SU-DHL-6 (cell line): ENCODE data around the gene KISS1R.
"Not testable (repeated sequence)": the region's sequence is repeated elsewhere in the genome, so short reads cannot be mapped to it uniquely, and the experiment has no call there.

Source experiments
- H2AFZ ChIP-seq: fragments of 200-600 bp; sonication (generic); 2 replicates; pipeline ENCODE4 v1.6.1; 2014; ENCODE audit warnings: low read depth, mild to moderate bottlenecking, moderate library complexity, mixed read lengths, antibody characterized with exemption, low read length; ENCODE audit not compliant: severe bottlenecking
- H3F3A ChIP-seq: fragments of 200-600 bp; shearing (Covaris generic); 2 replicates; pipeline ENCODE4 v1.6.0; 2016; ENCODE audit warnings: antibody characterized with exemption, mild to moderate bottlenecking; ENCODE audit not compliant: insufficient read depth
- H3K27ac ChIP-seq: fragments of 200-600 bp; sonication (generic); 2 replicates; pipeline ENCODE4 v1.5.1; 2016; ENCODE audit warnings: low read depth, mild to moderate bottlenecking, low read length, moderate library complexity, mixed read lengths
- H3K27me3 ChIP-seq: fragments of 200-600 bp; sonication (generic), shearing (Covaris generic); 2 replicates; pipeline ENCODE4 v1.6.0; 2014; ENCODE audit warnings: mild to moderate bottlenecking, low read length
- H3K36me3 ChIP-seq: fragments of 200-600 bp; sonication (generic); 2 replicates; pipeline ENCODE4 v1.6.1; 2014; ENCODE audit warnings: mild to moderate bottlenecking, low read length, mixed read lengths
- H3K4me2 ChIP-seq: fragments of 300-600, 200-600 bp; shearing (Covaris generic), sonication (generic); 2 replicates; pipeline ENCODE4 v1.6.0; 2014; ENCODE audit warnings: low read length, low read depth, mild to moderate bottlenecking; ENCODE audit not compliant: poor library complexity, severe bottlenecking
- H3K4me3 ChIP-seq: fragments of 200-600 bp; sonication (generic); 2 replicates; pipeline ENCODE4 v1.5.1; 2014; ENCODE audit warnings: antibody characterized with exemption, low read length, mild to moderate bottlenecking, mixed read lengths; ENCODE audit not compliant: insufficient read depth, poor library complexity, severe bottlenecking
- H3K79me2 ChIP-seq: fragments of 200-600 bp; sonication (generic); 2 replicates; pipeline ENCODE4 v1.6.1; 2014; ENCODE audit warnings: mild to moderate bottlenecking, low read length, moderate library complexity; ENCODE audit not compliant: insufficient read depth
- H3K9ac ChIP-seq: fragments of 200-600 bp; sonication (generic); 2 replicates; pipeline ENCODE4 v1.7.0; 2014; ENCODE audit warnings: mild to moderate bottlenecking, low read length
- H3K9me2 ChIP-seq: fragments of 200-600 bp; sonication (generic); replicated peaks from 2 replicates; pipeline ENCODE4 v1.6.1; 2014; ENCODE audit warnings: low read length; ENCODE audit not compliant: insufficient read depth
- H3K9me3 ChIP-seq: fragments of 200-600 bp; sonication (generic); 2 replicates; pipeline ENCODE4 v1.6.1; 2014; ENCODE audit warnings: low read length, mixed read lengths; ENCODE audit not compliant: insufficient read depth
- H4K20me1 ChIP-seq: fragments of 200-600 bp; sonication (generic); 2 replicates; pipeline ENCODE4 v1.6.1; 2014; ENCODE audit warnings: low read depth, mild to moderate bottlenecking, antibody characterized with exemption, low read length, moderate library complexity, mixed read lengths
- EZH2phosphoT487 ChIP-seq: fragments of 200-600 bp; sonication (generic), shearing (Covaris generic); conservative IDR thresholded peaks from 2 replicates; pipeline ENCODE4 v1.6.1; 2018; ENCODE audit warnings: mild to moderate bottlenecking, antibody characterized with exemption, low read length, moderate library complexity, mixed read lengths
- TF ChIP-seq, protein P1 (sequence below): fragments of 200-600 bp; sonication (generic); IDR thresholded peaks from one replicate; pipeline ENCODE4 v1.5.1; 2017; ENCODE audit warnings: antibody characterized with exemption, mild to moderate bottlenecking, low read length, moderate library complexity; ENCODE audit not compliant: insufficient read depth, poor library complexity, severe bottlenecking

The KISS1R gene

DNA sequence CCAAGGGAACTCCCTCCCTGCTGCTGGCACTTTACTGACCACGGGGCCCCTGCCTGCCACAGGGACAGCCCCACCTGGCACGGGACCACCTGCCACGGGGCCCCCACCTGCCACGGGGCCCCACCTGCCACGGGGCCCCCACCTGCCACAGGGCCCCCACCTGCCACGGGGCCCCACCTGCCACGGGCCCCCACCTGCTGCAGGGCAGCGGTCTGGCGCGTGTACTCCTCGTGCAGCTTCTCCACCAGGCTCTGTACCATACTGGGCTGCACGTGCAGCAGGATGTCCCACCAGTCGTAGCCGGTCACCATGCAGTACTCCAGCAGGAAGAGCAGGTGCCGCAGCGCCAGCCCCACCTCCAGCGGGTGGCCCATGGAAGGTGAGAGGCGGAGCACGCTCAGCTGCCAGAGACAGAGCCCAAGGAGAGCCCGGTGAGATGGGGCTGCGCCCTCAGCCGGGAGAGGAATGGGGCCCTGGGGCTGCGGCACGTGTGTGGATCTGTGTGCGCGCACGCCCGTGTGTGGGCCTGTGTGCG, 40.3 kb upstream of the KISS1R start:
- H3K27me3 ChIP-seq, result no peaks in the 10 kb centered on the region
- H3K9me3 ChIP-seq, result no peaks in the 10 kb centered on the region
- H3K4me2 ChIP-seq, result no peak overlapping the region
- no peaks in the 10 kb centered on the region for H3K9me2 ChIP-seq
- no peaks in the 10 kb centered on the region for H3F3A ChIP-seq
- no peak overlapping the region for H3K27ac ChIP-seq
- no peak overlapping the region for H3K4me3 ChIP-seq
- no peak overlapping the region for H3K9ac ChIP-seq
- H2AFZ ChIP-seq, result no peak overlapping the region
- H4K20me1 ChIP-seq, result no peaks in the 10 kb centered on the region
- H3K36me3 ChIP-seq, result no peaks in the 10 kb centered on the region
- no peaks in the 10 kb centered on the region for H3K79me2 ChIP-seq
- TF ChIP-seq EZH2phosphoT487, result no peak

DNA sequence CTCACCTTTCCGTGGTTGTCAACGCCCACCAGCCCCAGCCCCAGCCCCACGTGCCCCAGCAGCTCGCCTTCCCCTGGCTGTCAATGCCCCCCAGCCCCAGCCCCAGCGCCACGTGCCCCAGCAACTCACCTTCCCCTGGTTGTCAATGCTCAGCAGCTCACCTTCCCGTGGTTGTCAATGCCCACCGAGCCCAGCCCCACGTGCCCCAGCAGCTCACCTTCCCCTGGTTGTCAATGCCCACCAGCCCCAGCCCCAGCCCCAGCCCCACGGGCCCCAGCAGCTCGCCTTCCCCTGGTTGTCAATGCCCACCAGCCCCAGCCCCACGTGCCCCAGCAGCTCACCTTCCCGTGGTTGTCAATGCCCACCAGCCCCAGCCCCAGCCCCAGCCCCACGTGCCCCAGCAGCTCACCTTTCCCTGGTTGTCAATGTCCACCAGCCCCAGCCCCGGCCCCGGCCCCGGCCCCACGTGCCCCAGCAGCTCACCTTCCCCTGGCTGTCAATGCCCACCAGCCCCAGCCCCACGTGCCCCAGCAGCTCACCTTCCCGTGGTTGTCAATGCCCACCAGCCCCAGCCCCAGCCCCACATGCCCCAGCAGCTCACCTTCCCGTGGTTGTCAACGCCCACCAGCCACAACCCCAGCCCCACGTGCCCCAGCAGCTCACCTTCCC, 39.0 kb upstream of the KISS1R start:
- not testable (repeated sequence) for H3K36me3 ChIP-seq, H3K4me2 ChIP-seq, H4K20me1 ChIP-seq, H3F3A ChIP-seq, H2AFZ ChIP-seq, H3K79me2 ChIP-seq, H3K27me3 ChIP-seq, H3K9me2 ChIP-seq, H3K4me3 ChIP-seq, H3K9ac ChIP-seq, H3K9me3 ChIP-seq, H3K27ac ChIP-seq

DNA sequence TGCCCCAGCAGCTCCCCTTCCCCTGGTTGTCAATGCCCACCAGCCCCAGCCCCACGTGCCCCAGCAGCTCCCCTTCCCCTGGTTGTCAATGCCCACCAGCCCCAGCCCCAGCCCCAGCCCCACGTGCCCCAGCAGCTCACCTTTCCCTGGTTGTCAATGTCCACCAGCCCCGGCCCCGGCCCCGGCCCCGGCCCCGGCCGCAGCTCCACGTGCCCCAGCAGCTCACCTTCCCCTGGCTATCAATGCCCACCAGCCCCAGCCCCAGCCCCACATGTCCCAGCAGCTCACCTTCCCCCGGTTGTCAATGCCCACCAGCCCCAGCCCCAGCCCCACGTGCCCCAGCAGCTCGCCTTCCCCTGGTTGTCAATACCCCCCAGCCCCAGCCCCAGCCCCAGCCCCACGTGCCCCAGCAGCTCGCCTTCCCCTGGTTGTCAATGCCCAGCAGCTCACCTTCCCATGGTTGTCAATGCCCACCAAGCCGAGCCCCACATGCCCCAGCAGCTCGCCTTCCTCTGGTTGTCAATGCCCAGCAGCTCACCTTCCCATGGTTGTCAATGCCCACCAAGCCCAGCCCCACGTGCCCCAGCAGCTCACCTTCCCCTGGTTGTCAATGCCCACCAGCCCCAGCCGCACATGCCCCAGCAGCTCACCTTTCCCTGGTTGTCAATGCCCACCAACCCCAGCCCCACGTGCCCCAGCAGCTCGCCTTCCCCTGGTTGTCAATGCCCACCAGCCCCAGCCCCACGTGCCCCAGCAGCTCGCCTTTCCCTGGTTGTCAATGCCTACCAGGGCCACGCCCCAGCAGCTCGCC, 38.2 kb upstream of the KISS1R start:
- H3F3A ChIP-seq, H3K9ac ChIP-seq, H3K27ac ChIP-seq, H3K9me2 ChIP-seq, H3K27me3 ChIP-seq, H3K4me2 ChIP-seq, H3K79me2 ChIP-seq, H2AFZ ChIP-seq, H3K4me3 ChIP-seq, H4K20me1 ChIP-seq, H3K9me3 ChIP-seq, H3K36me3 ChIP-seq: not testable (repeated sequence)

DNA sequence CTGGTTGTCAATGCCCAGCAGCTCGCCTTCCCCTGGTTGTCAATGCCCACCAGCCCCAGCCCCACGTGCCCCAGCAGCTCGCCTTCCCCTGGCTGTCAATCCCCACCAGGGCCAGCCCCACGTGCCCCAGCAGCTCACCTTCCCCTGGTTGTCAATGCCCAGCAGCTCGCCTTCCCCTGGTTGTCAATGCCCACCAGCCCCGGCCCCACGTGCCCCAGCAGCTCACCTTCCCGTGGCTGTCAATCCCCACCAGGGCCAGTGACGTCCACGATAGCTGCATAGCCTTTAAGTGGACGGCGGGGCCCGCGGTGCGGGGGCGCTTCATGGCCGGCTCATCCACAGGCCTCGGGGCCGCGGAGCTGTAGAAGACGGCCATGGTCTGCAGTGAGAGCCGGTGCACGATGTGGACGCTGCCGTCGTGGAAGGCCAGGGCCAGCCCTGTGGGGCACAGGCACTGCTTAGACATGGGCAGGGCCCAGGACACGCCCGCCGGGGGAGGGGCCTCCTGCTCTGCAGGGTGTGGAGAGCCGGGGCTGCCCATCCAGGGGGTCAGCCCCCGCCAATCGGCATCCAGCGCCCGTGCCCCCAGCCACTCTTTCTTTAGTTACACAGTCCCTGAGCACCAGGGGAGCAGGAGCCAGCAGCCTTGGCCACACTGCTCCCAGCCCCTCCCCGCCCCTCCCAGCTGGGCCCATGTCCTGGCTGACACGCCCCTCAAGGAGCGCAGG, 37.3 kb upstream of the KISS1R start:
- Histone ChIP-seq H2AFZ (no peak overlapping the region), H3K9me2 (no peaks in the 10 kb centered on the region), H3K36me3 (no peaks in the 10 kb centered on the region), H3K27me3 (no peaks in the 10 kb centered on the region), H3K27ac (no peak overlapping the region), H3F3A (no peaks in the 10 kb centered on the region), H3K9ac (no peak overlapping the region), H3K79me2 (no peaks in the 10 kb centered on the region), H3K9me3 (no peaks in the 10 kb centered on the region), H4K20me1 (no peaks in the 10 kb centered on the region), H3K4me2 (no peak overlapping the region), H3K4me3 (no peak overlapping the region)
- TF ChIP-seq EZH2phosphoT487, result no peak
- TF ChIP-seq, protein P1, sequence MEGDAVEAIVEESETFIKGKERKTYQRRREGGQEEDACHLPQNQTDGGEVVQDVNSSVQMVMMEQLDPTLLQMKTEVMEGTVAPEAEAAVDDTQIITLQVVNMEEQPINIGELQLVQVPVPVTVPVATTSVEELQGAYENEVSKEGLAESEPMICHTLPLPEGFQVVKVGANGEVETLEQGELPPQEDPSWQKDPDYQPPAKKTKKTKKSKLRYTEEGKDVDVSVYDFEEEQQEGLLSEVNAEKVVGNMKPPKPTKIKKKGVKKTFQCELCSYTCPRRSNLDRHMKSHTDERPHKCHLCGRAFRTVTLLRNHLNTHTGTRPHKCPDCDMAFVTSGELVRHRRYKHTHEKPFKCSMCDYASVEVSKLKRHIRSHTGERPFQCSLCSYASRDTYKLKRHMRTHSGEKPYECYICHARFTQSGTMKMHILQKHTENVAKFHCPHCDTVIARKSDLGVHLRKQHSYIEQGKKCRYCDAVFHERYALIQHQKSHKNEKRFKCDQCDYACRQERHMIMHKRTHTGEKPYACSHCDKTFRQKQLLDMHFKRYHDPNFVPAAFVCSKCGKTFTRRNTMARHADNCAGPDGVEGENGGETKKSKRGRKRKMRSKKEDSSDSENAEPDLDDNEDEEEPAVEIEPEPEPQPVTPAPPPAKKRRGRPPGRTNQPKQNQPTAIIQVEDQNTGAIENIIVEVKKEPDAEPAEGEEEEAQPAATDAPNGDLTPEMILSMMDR, result no peak
